H1 (cell line): ENCODE data around the gene CHCHD6. TPM values are rescaled to one million over a fixed set of nuclear protein-coding genes. Genes with fewer than 3 reads are reported as not detected.

Experiments used
- CTCF ChIA-PET: fragments of 300-600 bp; sonication (Branson Sonifier 250); formaldehyde crosslinking; loops from one replicate; lab custom pipeline; 2021; ENCODE audit not compliant: partially characterized antibody; lab: Charles Lee
- POLR2A ChIA-PET: fragments of 300-600 bp; sonication (Branson Sonifier 250); formaldehyde crosslinking; loops from one replicate; lab custom pipeline; 2021; ENCODE audit warnings: inconsistent platforms; ENCODE audit not compliant: partially characterized antibody; lab: Charles Lee
- DNase-seq, 2 experiments: peaks; one replicate each; pipeline versions ENCODE4 v3.0.0 to v3.0.0-alpha.2; 2010 to 2022; ENCODE audit warnings: low spot score in 2 of 2, low read depth in 1 of 2, mixed read lengths in 1 of 2
- FAIRE-seq: peaks from 2 replicates; lab custom pipeline; 2011; peaks lifted over from hg19 to GRCh38; lab: Jason Lieb, UNC
- H2AFZ ChIP-seq: 2 replicates; pipeline ENCODE4 v1.8.1; 2012; ENCODE audit warnings: low read length, inconsistent platforms
- H2AK5ac ChIP-seq: 2 replicates; pipeline ENCODE4 v1.6.1; 2013; ENCODE audit warnings: low read depth, low read length
- H2BK120ac ChIP-seq: replicated peaks from 2 replicates; pipeline ENCODE3; 2013; ENCODE audit warnings: low read depth, low read length, inconsistent platforms
- H2BK12ac ChIP-seq: 2 replicates; pipeline ENCODE4 v1.6.1; 2013; ENCODE audit warnings: low read depth, low read length
- H2BK15ac ChIP-seq: 2 replicates; pipeline ENCODE4 v1.6.1; 2013; ENCODE audit warnings: low read length
- H2BK20ac ChIP-seq: 2 replicates; pipeline ENCODE4 v1.6.1; 2013; ENCODE audit warnings: low read length
- H2BK5ac ChIP-seq: 2 replicates; pipeline ENCODE4 v1.6.1; 2013; ENCODE audit warnings: low read depth, low read length
- H3K14ac ChIP-seq: 2 replicates; pipeline ENCODE4 v1.6.1; 2013; ENCODE audit warnings: inconsistent platforms; ENCODE audit not compliant: insufficient read length
- H3K18ac ChIP-seq: 2 replicates; pipeline ENCODE4 v1.6.1; 2013; ENCODE audit warnings: low read length; ENCODE audit errors: extremely low read depth
- H3K23ac ChIP-seq: 2 replicates; pipeline ENCODE4 v1.6.1; 2013; ENCODE audit warnings: inconsistent platforms; ENCODE audit not compliant: insufficient read length
- H3K23me2 ChIP-seq: 2 replicates; pipeline ENCODE4 v1.6.1; 2013; ENCODE audit warnings: low read depth, low read length
- H3K27ac ChIP-seq: 2 replicates; pipeline ENCODE4 v1.6.1; 2011; ENCODE audit warnings: low read depth, low read length, inconsistent platforms
- H3K27me3 ChIP-seq, 4 experiments: replicated peaks in 1 of 4; 1 replicate in 1 of 4; 2 replicates in 3 of 4; pipeline versions ENCODE4 v1.6.1 to v1.8.1; 2011 to 2013; ENCODE audit warnings: low read length in 3 of 4, mild to moderate bottlenecking in 3 of 4, inconsistent platforms in 2 of 4, mixed read lengths in 2 of 4, moderate library complexity in 1 of 4; ENCODE audit not compliant: control insufficient read depth in 3 of 4, insufficient read depth in 3 of 4; ENCODE audit errors: extremely low read depth in 1 of 4
- H3K36me3 ChIP-seq, 4 experiments: 2 replicates each; pipeline versions ENCODE4 v1.6.1 to v1.8.1; 2011 to 2013; ENCODE audit warnings: mild to moderate bottlenecking in 4 of 4, low read length in 3 of 4, moderate library complexity in 2 of 4, control low read depth in 1 of 4, inconsistent platforms in 1 of 4; ENCODE audit not compliant: insufficient read depth in 4 of 4, control insufficient read depth in 2 of 4
- H3K4ac ChIP-seq: replicated peaks from 2 replicates; pipeline ENCODE3; 2013; ENCODE audit warnings: low read length, low read depth, mixed read lengths, inconsistent platforms; ENCODE audit not compliant: insufficient read length
- H3K4me1 ChIP-seq, 4 experiments: replicated peaks in 1 of 4; 1 replicate in 1 of 4; 2 replicates in 3 of 4; pipeline versions ENCODE4 v1.6.1 to v1.8.1; 2011 to 2013; ENCODE audit warnings: low read length in 3 of 4, inconsistent platforms in 2 of 4, mixed read lengths in 1 of 4; ENCODE audit not compliant: insufficient read depth in 4 of 4, control insufficient read depth in 3 of 4
- H3K4me2 ChIP-seq, 2 experiments: 2 replicates each; pipeline versions ENCODE4 v1.6.1 to v1.8.1; 2011 to 2013; ENCODE audit warnings: low read depth in 2 of 2, low read length in 2 of 2, control low read depth in 1 of 2, inconsistent platforms in 1 of 2, mild to moderate bottlenecking in 1 of 2; ENCODE audit not compliant: insufficient read depth in 1 of 2
- H3K4me3 ChIP-seq, 4 experiments: fragments of 200-600, 300-600 bp in 1 of 4; sonication (generic), shearing (Covaris generic), sonication (Bioruptor Twin) in 1 of 4; 2 replicates each; pipeline versions ENCODE4 v1.5.1 to v1.8.1; 2011 to 2016; ENCODE audit warnings: low read length in 4 of 4, low read depth in 3 of 4, control low read depth in 2 of 4, inconsistent platforms in 2 of 4, mild to moderate bottlenecking in 2 of 4, mixed read lengths in 1 of 4, moderate library complexity in 1 of 4; ENCODE audit not compliant: insufficient read depth in 2 of 4; ENCODE audit errors: extremely low read depth in 1 of 4
- H3K56ac ChIP-seq: replicated peaks from 2 replicates; pipeline ENCODE3; 2013; ENCODE audit warnings: low read depth, mild to moderate bottlenecking, mixed read lengths, low read length, inconsistent platforms; ENCODE audit not compliant: insufficient read length
- H3K79me1 ChIP-seq: 2 replicates; pipeline ENCODE4 v1.6.1; 2013; ENCODE audit warnings: low read depth, low read length, control low read depth
- H3K79me2 ChIP-seq, 2 experiments: 2 replicates each; pipeline versions ENCODE4 v1.6.1 to v1.8.1; 2012 to 2013; ENCODE audit warnings: low read length in 2 of 2, mild to moderate bottlenecking in 2 of 2, inconsistent platforms in 1 of 2; ENCODE audit not compliant: insufficient read depth in 2 of 2, control insufficient read depth in 1 of 2
- H3K9ac ChIP-seq, 4 experiments: replicated peaks in 1 of 4; 1 replicate in 1 of 4; 2 replicates in 3 of 4; pipeline versions ENCODE4 v1.6.1 to v1.8.1; 2011 to 2013; ENCODE audit warnings: low read depth in 3 of 4, low read length in 3 of 4, control low read depth in 2 of 4, mild to moderate bottlenecking in 2 of 4, moderate library complexity in 2 of 4, inconsistent platforms in 1 of 4; ENCODE audit errors: extremely low read depth in 1 of 4
- H3K9me3 ChIP-seq, 2 experiments: 2 replicates each; pipeline versions ENCODE4 v1.6.1 to v1.8.1; 2012 to 2013; ENCODE audit warnings: mild to moderate bottlenecking in 2 of 2, moderate library complexity in 2 of 2, control low read depth in 1 of 2, inconsistent platforms in 1 of 2, low read depth in 1 of 2, low read length in 1 of 2, mixed read lengths in 1 of 2; ENCODE audit not compliant: insufficient read depth in 2 of 2
- H4K20me1 ChIP-seq, 2 experiments: replicated peaks in 1 of 2; 2 replicates each; pipeline versions ENCODE3 to v1.8.1; 2011 to 2013; ENCODE audit warnings: inconsistent platforms in 2 of 2, low read length in 2 of 2, mild to moderate bottlenecking in 1 of 2; ENCODE audit not compliant: insufficient read depth in 2 of 2, control insufficient read depth in 1 of 2
- H4K5ac ChIP-seq: 2 replicates; pipeline ENCODE4 v1.6.1; 2013; ENCODE audit warnings: low read length, low read depth, mixed read lengths, inconsistent platforms; ENCODE audit not compliant: insufficient read length
- H4K8ac ChIP-seq: 2 replicates; pipeline ENCODE4 v1.8.0; 2013; ENCODE audit warnings: mild to moderate bottlenecking, moderate library complexity, low read length, inconsistent platforms; ENCODE audit not compliant: insufficient read depth; ENCODE audit errors: extremely low read depth
- H4K91ac ChIP-seq: replicated peaks from 2 replicates; pipeline ENCODE3; 2013; ENCODE audit warnings: low read length, mixed read lengths, inconsistent platforms; ENCODE audit not compliant: insufficient read length
- CBX5 ChIP-seq: fragments of 300-800, 300-1000 bp; sonication (generic); IDR thresholded peaks from 2 replicates; pipeline ENCODE4 v1.7.1; 2016; ENCODE audit warnings: antibody characterized with exemption, low read length, low read depth
- CBX8 ChIP-seq: fragments of 300-800, 300-1000 bp; sonication (generic); IDR thresholded peaks from 2 replicates; pipeline ENCODE4 v1.7.1; 2016; ENCODE audit warnings: low read depth, low read length, borderline replicate concordance
- GABPA ChIP-seq: IDR thresholded peaks from 2 replicates; pipeline ENCODE4 v1.6.1; 2011; ENCODE audit warnings: mild to moderate bottlenecking, low read length, moderate library complexity, borderline replicate concordance; ENCODE audit not compliant: insufficient read depth
- NANOG ChIP-seq: IDR thresholded peaks from 2 replicates; pipeline ENCODE4 v1.6.1; 2011; ENCODE audit warnings: low read length, low read depth, mild to moderate bottlenecking, inconsistent platforms; ENCODE audit not compliant: insufficient read depth, poor library complexity, severe bottlenecking
- RNF2 ChIP-seq: fragments of 200-900, 300-1000 bp; sonication (generic); IDR thresholded peaks from 2 replicates; pipeline ENCODE4 v1.7.1; 2016; ENCODE audit warnings: borderline replicate concordance, low read depth, mild to moderate bottlenecking, antibody characterized with exemption, low read length; ENCODE audit not compliant: poor library complexity, severe bottlenecking; ENCODE audit errors: missing control alignments
- RXRA ChIP-seq: IDR thresholded peaks from 2 replicates; pipeline ENCODE4 v1.6.1; 2011; ENCODE audit warnings: low read depth, mild to moderate bottlenecking, low read length, moderate library complexity; ENCODE audit not compliant: insufficient read depth
- SP1 ChIP-seq: IDR thresholded peaks from 2 replicates; pipeline ENCODE4 v1.6.1; 2011; ENCODE audit warnings: low read depth, low read length
- SP4 ChIP-seq: IDR thresholded peaks from 2 replicates; pipeline ENCODE4 v1.6.1; 2012; ENCODE audit warnings: low read length, inconsistent platforms
- TAF1 ChIP-seq: IDR thresholded peaks from 2 replicates; pipeline ENCODE4 v1.6.1; 2011; ENCODE audit warnings: mild to moderate bottlenecking, low read depth, low read length
- TCF12 ChIP-seq: IDR thresholded peaks from 2 replicates; pipeline ENCODE4 v1.6.1; 2011; ENCODE audit warnings: low read depth, mild to moderate bottlenecking, low read length
- WGBS, 2 experiments: shearing (Covaris generic) in 1 of 2; methylation state at CpG; one replicate each; pipeline versions ENCODE4 v1.1.6 to v1.1.7; 2013 to 2015; ENCODE audit warnings: low lambda C conversion rate in 2 of 2, mixed read lengths in 2 of 2, inconsistent platforms in 1 of 2, low coverage in 1 of 2, missing lambda C conversion rate in 1 of 2; ENCODE audit not compliant: insufficient replicate concordance in 2 of 2, insufficient coverage in 1 of 2, insufficient read length in 1 of 2; ENCODE audit errors: extremely low coverage in 1 of 2, missing lambda C conversion rate in 1 of 2; 5-methylcytosine and 5-hydroxymethylcytosine counted together
- polyA plus RNA-seq, 7 experiments: library from polyadenylated mRNA; depleted of rRNA in 3 of 7; stranded (reverse) in 5 of 7; unstranded in 2 of 7; fragments of >200 nt in 5 of 7; fragments of 200-250 nt in 2 of 7; gene quantifications; 1 replicate in 5 of 7; 2 replicates in 1 of 7; 4 replicates in 1 of 7; pipeline versions ENCODE4 v1.2.1 to v1.2.3, GENCODE V29; 2011 to 2013; ENCODE audit warnings: missing spikeins in 2 of 7, mixed read lengths in 2 of 7
- total RNA-seq: library from RNA; stranded (reverse); fragmentation: NEBNext Ultra II Directional; extraction: Animal tissue kit (Norgen Biotek cat#: 25700); gene quantifications from 2 replicates; pipeline ENCODE4 v1.2.1, GENCODE V29; 2021

The CHCHD6 gene
- total and polyA plus RNA-seq, 2 of the 8 experiments (the other 6 are each of a cell fraction or from before 2014, with no cell fraction given) = 32.4 to 37.6 TPM

GRCh38 chr3:126935756-126936509, 231.9 kb downstream of the CHCHD6 start:
- Histone ChIP-seq H3K27ac (no peak overlapping the region), H3K23me2 (no peaks in the 10 kb centered on the region), H2BK20ac (no peak overlapping the region), H3K56ac (no peak overlapping the region), H2BK15ac (no peak overlapping the region), H3K4me3 (no peak overlapping the region), H4K20me1 (no peaks in the 10 kb centered on the region), H3K4me1 (no peaks in the 10 kb centered on the region), H4K5ac (no peak overlapping the region), H3K27me3 (no peaks in the 10 kb centered on the region), H4K8ac (no peak overlapping the region), H2AFZ (no peak overlapping the region), H3K79me1 (peaks cover 4% of the 10 kb centered on the region; the same call in 1 of the 2 replicates), H3K18ac (no peak overlapping the region), H3K9me3 (no peaks in the 10 kb centered on the region), H3K23ac (no peak overlapping the region), H3K36me3 (no peaks in the 10 kb centered on the region), H2BK120ac (no peak overlapping the region), H2AK5ac (no peak overlapping the region), H3K4me2 (no peak overlapping the region), H3K9ac (no peak overlapping the region), H3K14ac (no peak overlapping the region), H2BK12ac (no peak overlapping the region), H4K91ac (peak overlapping the region; percentile 27), H3K4ac (no peak overlapping the region), H3K79me2 (no peaks in the 10 kb centered on the region), H2BK5ac (no peak overlapping the region)
- CTCF ChIA-PET = interaction anchor here (0.8 to 4.6 kb wide), 5 partner anchors 10 to 125 kb away, joined by 3 to 24 read pairs (median 4); no protein-coding TSS in a partner anchor
- WGBS, 2 experiments = 88% methylated on average over 4 of the region's 4 CpGs; no CpG with 5 or more reads in 1 of the 2 experiments
- no peak for FAIRE-seq
- DNase-seq = no peak
- POLR2A ChIA-PET = no interaction called here
- TF ChIP-seq TAF1 = no peak
- no peak for TF ChIP-seq NANOG
- no peak for TF ChIP-seq TCF12
- TF ChIP-seq RXRA = no peak
- TF ChIP-seq SP4 = no peak
- no peak for TF ChIP-seq CBX5
- TF ChIP-seq CBX8 = no peak
- no peak for TF ChIP-seq RNF2
- no peak for TF ChIP-seq SP1
- no peak for TF ChIP-seq GABPA
